Activated gamma-delta T cell treated with Interleukin-2 at 50 U/mL for 16 hours (primary cell): ENCODE results near the gene PRRT3.

ENCODE experiments used
- DNase-seq: peaks from one replicate; pipeline ENCODE4 v3.0.0-alpha.2; 2020

Gene PRRT3

GRCh38 chr3:9951962-9952805 lies at the start of gene PRRT3:
TSS of gene PRRT3 (minus strand) at chr3:9952408. CDS start at chr3:9950115, 2,293 bp downstream.
- peak; percentile 39 for DNase-seq

- no peak for DNase-seq
Observed at GRCh38 chr3:10000686-10001085, 48.5 kb upstream of the PRRT3 start.

- no peak for DNase-seq
Observed at GRCh38 chr3:9994086-9994844, 42.1 kb upstream of the PRRT3 start.

DNA sequence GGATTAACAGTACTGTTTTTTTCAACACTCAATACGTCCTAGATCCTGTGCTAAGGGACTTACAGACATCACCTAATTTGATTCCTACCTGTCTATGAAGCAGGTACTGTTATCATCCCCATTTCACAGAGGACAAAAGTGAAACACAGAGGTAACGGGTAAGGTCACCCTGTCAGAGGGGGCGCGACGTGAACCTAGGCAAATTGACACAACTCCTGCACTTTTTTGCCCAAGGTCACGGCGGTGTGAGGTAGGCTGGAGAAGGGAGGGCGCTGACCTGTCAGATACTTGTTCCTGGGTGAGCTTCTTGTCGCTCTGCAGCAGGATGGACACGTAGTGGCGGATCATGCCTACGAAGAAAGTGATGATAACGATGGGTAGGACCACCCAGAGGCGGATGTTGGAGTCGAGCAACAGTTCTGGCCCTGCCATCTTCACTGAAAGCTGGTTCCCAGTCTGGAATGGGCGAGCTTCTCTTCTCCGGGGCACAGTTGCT lies 34.1 kb upstream of the PRRT3 start:
- DNase-seq, result no peak

DNA sequence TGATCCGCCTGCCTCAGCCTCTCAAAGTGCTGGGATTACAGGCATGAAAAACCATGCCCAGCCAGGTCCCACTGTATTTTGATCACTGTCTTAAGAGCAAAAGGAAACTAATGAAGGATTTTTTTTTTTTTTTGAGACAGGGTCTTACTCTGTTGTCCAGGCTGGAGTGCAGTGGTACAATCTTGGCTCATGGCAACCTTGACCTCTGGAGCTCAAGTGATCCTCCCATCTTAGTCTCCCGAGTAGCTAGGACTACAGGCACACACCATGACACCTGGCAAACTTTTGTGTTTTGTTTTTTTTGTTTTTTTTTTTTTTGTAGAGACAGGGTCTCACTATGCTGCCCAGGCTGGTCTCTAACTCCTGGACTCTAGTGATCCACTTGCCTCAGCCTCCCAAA lies 28.0 kb upstream of the PRRT3 start:
- DNase-seq, result no peak

GRCh38 chr3:9978710-9979305 lies 26.6 kb upstream of the PRRT3 start:
- DNase-seq, result no peak

GRCh38 chr3:9976721-9977709 lies 24.8 kb upstream of the PRRT3 start:
- DNase-seq, result no peak

DNA sequence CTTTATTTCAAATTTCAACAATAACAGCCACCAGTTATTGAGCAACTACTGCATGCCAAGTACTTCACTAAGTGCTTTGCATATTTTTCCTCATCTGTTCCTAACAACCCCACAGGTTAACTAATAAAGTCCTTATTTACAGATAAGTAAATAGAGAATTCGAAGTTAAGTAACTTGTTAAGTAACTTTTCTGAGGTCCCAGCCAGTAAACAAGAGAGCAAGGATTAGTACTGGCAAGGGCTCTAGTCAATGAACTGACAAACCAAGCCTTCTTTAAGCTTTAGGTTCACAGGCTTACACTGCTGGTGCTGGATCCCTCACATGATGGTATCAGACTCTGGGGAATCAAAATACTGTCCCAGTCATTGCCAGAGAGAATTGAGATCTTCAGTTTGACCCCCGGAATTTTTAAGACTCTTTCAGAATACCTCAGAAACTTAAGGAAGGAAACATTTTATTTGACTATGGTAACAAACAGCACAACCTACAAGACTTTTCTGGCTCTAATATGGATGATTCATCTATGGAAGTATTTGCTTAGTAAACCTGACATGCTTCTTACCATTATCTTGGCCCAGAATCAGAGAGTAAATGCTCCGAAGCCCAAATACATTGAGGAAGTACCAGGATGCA lies 17.9 kb upstream of the PRRT3 start:
- DNase-seq, result no peak

GRCh38 chr3:9969632-9970019 lies 17.4 kb upstream of the PRRT3 start:
- no peak for DNase-seq

DNA sequence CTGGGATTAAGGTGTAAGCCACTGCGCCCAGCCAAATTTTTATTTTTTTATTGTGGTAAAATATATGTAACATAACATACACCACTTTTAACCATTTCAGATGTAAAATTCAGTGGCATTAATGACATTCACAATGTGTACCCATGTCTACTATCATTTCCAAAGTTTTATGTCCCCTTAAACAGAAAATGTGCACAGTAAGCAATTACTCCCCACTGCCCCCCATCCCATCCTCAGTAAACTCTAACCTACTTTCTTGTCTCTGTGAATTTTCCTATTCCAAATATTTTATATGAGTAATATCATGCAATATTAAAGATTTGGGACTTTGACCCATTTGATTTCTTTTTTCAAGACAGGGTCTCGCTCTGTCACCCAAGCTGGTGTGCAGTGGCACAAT lies 14.6 kb upstream of the PRRT3 start:
- DNase-seq, result no peak

GRCh38 chr3:9965200-9965875 lies 13.1 kb upstream of the PRRT3 start:
- DNase-seq, result no peak

GRCh38 chr3:9957214-9957613 lies 5.0 kb upstream of the PRRT3 start:
- DNase-seq, result no peak

- no peak for DNase-seq
Observed at GRCh38 chr3:9955611-9956352, 3.6 kb upstream of the PRRT3 start.

GRCh38 chr3:9955067-9955502 lies 2.9 kb upstream of the PRRT3 start:
- no peak for DNase-seq

DNA sequence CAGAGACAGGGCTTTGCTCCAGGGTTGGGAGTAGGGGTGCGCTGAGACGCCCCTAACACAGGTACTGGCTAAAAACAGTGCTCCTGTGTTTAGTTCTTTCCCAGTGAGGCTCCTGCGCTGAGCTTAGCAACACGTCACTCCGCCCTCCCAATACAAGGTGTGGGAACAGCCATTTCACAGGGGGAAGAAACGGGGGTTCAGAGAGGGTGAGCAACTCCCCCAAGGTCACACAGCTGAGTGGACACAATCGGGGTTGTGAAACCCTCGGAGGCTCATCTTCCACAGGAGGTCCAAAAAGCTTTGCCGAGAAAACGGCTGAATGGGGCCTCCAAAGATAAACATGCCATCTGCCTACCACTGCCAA lies 628 bp downstream of the PRRT3 start:
- DNase-seq, result no peak

DNA sequence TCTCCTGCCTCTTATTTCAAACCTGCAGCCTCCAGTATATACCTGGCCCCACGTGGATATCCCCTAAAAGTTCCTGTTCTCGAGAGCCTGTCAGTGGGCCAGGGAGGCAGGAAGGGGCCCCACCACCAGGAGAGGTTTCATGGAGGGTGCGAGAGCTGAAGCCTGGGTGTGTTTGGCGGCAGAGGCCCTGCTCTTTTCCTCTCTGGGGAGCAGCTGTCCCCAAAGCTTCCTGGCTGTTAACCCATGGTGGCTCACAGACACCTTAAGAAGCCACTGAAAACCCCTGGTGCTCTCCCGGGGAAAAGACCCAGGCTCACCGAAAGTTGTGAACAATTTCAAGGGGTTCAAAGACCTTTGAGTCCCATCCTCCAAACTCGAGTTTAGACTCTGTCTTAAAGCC lies 1.1 kb downstream of the PRRT3 start:
- DNase-seq, result no peak

DNA sequence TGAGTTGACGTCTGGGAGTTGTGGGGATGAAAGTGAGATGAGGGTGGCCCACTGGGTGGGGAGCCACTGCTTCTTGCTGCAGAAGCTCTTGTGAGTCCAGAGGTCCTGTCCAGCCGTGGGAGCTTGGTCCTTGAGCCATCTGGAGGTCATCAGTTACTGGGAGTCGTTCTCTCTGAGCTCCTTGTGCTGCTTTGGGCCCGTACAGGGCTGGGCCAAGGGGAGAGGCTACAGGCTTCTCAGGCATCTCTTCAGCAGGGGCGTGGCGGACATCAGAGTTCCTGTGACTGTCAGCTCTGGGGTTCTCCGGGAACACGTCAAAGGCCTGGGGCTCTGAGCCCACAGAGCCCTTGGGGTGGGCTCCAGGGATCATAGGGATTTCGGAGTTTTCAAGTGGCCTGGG lies 2.6 kb downstream of the PRRT3 start:
- DNase-seq, result no peak

DNA sequence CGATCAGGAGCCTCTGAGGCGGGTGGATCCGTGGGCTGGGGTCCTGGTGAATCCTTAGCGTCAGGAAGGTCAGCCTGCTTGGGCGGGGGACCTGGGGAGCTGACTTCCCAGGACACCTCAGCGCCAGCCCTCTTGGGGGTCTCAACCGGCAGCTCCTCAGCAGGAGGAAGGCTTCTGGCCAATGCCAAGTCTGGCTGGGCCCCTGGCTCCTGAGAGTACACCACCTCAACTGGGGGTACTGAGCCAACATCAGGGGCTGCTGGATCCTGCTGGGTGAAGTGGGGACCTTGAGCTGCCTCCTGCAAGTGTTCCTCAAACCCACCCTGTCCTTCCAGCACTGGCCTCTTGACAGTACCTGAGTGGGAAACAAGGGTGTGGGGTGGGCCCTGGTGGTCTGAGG lies 3.1 kb downstream of the PRRT3 start:
- DNase-seq, result no peak

DNA sequence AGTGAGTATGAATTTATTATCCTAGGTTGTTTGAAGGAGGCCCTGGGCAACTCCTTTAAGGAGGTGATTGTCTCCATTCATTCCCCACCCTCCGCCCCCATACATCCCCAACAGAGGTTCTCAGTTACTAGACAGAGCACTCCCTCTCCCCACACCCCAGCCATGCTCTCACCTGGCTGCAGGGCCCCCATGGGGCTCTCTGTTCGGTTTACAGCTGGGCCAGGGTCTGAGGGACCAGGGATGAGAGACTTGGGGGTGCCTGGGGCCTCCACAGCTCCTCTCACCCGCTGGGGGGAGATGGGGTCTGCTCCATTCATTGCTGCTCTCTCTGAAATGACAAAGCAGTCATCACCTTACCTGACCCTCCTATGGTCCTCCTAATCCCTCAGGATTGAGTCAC lies 3.6 kb downstream of the PRRT3 start:
- DNase-seq, result no peak
